ENCODE data around the gene FXYD3. TPM values are rescaled to one million over a fixed set of nuclear protein-coding genes. Genes with fewer than 3 reads are reported as not detected.
"Not testable (repeated sequence)": the region's sequence is repeated elsewhere in the genome, so short reads cannot be mapped to it uniquely, and the experiment has no call there.

Gene FXYD3
- total RNA-seq, 1 donor from 2014 or later, result not detected

GRCh38 chr19:35126624-35126959 is 11.0 kb downstream of the FXYD3 start:
- no peaks in the 10 kb centered on the region for H3K36me3 Mint-ChIP-seq (ENCODE audit: low read depth)
- no peak for DNase-seq (ENCODE audit: low spot score)
- no peak overlapping the region for H3K4me3 Mint-ChIP-seq
- H3K27me3 Mint-ChIP-seq (ENCODE audit: insufficient read depth), result peaks cover 3% of the 10 kb centered on the region
- no peaks in the 10 kb centered on the region for H3K9me3 Mint-ChIP-seq
- H3K27ac Mint-ChIP-seq, result no peak overlapping the region
- intact Hi-C loops (cut with micrococcal nuclease), result no loop called here
- peaks cover 13% of the 10 kb centered on the region for H3K4me1 Mint-ChIP-seq (ENCODE audit: low read depth)

- Mint-ChIP-seq H3K9me3 (no peaks in the 10 kb centered on the region), H3K4me1 (ENCODE audit: low read depth) (peaks cover 13% of the 10 kb centered on the region), H3K4me3 (no peak overlapping the region), H3K36me3 (ENCODE audit: low read depth) (no peaks in the 10 kb centered on the region), H3K27ac (no peak overlapping the region), H3K27me3 (ENCODE audit: insufficient read depth) (no peaks in the 10 kb centered on the region)
- intact Hi-C loops (cut with micrococcal nuclease), result no loop called here
- DNase-seq (ENCODE audit: low spot score), result no peak
Observed at GRCh38 chr19:35127871-35128270, 12.2 kb downstream of the FXYD3 start.

- H3K36me3 Mint-ChIP-seq (ENCODE audit: low read depth), result no peaks in the 10 kb centered on the region
- no peak overlapping the region for H3K4me3 Mint-ChIP-seq
- no peak for DNase-seq (ENCODE audit: low spot score)
- H3K27ac Mint-ChIP-seq, result no peak overlapping the region
- H3K9me3 Mint-ChIP-seq, result no peaks in the 10 kb centered on the region
- peaks cover 13% of the 10 kb centered on the region for H3K4me1 Mint-ChIP-seq (ENCODE audit: low read depth)
- no peaks in the 10 kb centered on the region for H3K27me3 Mint-ChIP-seq (ENCODE audit: insufficient read depth)
- intact Hi-C loops (cut with micrococcal nuclease), result no loop called here
Observed at GRCh38 chr19:35128398-35129057, 12.9 kb downstream of the FXYD3 start.

- H3K36me3 Mint-ChIP-seq (ENCODE audit: low read depth); H3K4me3 Mint-ChIP-seq; H3K4me1 Mint-ChIP-seq (ENCODE audit: low read depth); DNase-seq (ENCODE audit: low spot score); H3K9me3 Mint-ChIP-seq; H3K27ac Mint-ChIP-seq; H3K27me3 Mint-ChIP-seq (ENCODE audit: insufficient read depth); intact Hi-C loops (cut with micrococcal nuclease): not testable (repeated sequence)
Observed at GRCh38 chr19:35129724-35130274, 14.2 kb downstream of the FXYD3 start.

- no peak for DNase-seq (ENCODE audit: low spot score)
- H3K9me3 Mint-ChIP-seq, result no peaks in the 10 kb centered on the region
- no peaks in the 10 kb centered on the region for H3K36me3 Mint-ChIP-seq (ENCODE audit: low read depth)
- H3K27me3 Mint-ChIP-seq (ENCODE audit: insufficient read depth), result no peaks in the 10 kb centered on the region
- no peak overlapping the region for H3K4me3 Mint-ChIP-seq
- peaks cover 7% of the 10 kb centered on the region for H3K4me1 Mint-ChIP-seq (ENCODE audit: low read depth)
- intact Hi-C loops (cut with micrococcal nuclease), result no loop called here
- H3K27ac Mint-ChIP-seq, result no peak overlapping the region
Observed at GRCh38 chr19:35130761-35131720, 15.4 kb downstream of the FXYD3 start.

GRCh38 chr19:35132254-35132653 is 16.6 kb downstream of the FXYD3 start:
- no peak for DNase-seq (ENCODE audit: low spot score)
- Mint-ChIP-seq H3K27ac (no peak overlapping the region), H3K4me3 (no peak overlapping the region), H3K27me3 (ENCODE audit: insufficient read depth) (no peaks in the 10 kb centered on the region), H3K36me3 (ENCODE audit: low read depth) (no peaks in the 10 kb centered on the region), H3K9me3 (no peaks in the 10 kb centered on the region), H3K4me1 (ENCODE audit: low read depth) (peaks cover 7% of the 10 kb centered on the region)
- intact Hi-C loops (cut with micrococcal nuclease), result no loop called here

- H3K27me3 Mint-ChIP-seq (ENCODE audit: insufficient read depth), result peaks cover 3% of the 10 kb centered on the region
- no peak overlapping the region for H3K27ac Mint-ChIP-seq
- H3K9me3 Mint-ChIP-seq, result no peaks in the 10 kb centered on the region
- DNase-seq (ENCODE audit: low spot score), result no peak
- H3K36me3 Mint-ChIP-seq (ENCODE audit: low read depth), result no peaks in the 10 kb centered on the region
- peaks cover 7% of the 10 kb centered on the region for H3K4me1 Mint-ChIP-seq (ENCODE audit: low read depth)
- no peak overlapping the region for H3K4me3 Mint-ChIP-seq
- intact Hi-C loops (cut with micrococcal nuclease), result no loop called here
Observed at GRCh38 chr19:35133826-35134225, 18.2 kb downstream of the FXYD3 start.

- no peak for DNase-seq (ENCODE audit: low spot score)
- Mint-ChIP-seq H3K4me3 (no peak within 1 kb of the TSS), H3K27me3 (ENCODE audit: insufficient read depth) (peaks cover 3% of the 10 kb centered on the region), H3K4me1 (ENCODE audit: low read depth) (peaks cover 7% of the 10 kb centered on the region), H3K27ac (no peak within 1 kb of the TSS), H3K36me3 (ENCODE audit: low read depth) (no peaks in the 10 kb centered on the region), H3K9me3 (no peaks in the 10 kb centered on the region)
- intact Hi-C loops (cut with micrococcal nuclease), result loop anchor here (1.0 kb wide), 1 partner anchor 67 kb away; no protein-coding TSS in a partner anchor
Observed at GRCh38 chr19:35134601-35135242, 19.1 kb downstream of the FXYD3 start, which contains the start of gene LGI4. Gene LGI4, minus strand, starts transcription at chr19:35135059. Its CDS starts 379 bp downstream, at chr19:35134680.

- Mint-ChIP-seq H3K4me3 (no peak overlapping the region), H3K27ac (no peak overlapping the region), H3K27me3 (ENCODE audit: insufficient read depth) (peaks cover 3% of the 10 kb centered on the region), H3K36me3 (ENCODE audit: low read depth) (no peaks in the 10 kb centered on the region), H3K4me1 (ENCODE audit: low read depth) (peaks cover 8% of the 10 kb centered on the region), H3K9me3 (no peaks in the 10 kb centered on the region)
- DNase-seq (ENCODE audit: low spot score), result peak; percentile 50
- intact Hi-C loops (cut with micrococcal nuclease), result loop anchor here (1.0 kb wide), 1 partner anchor 68 kb away; no protein-coding TSS in a partner anchor
Observed at GRCh38 chr19:35135389-35135909, 19.8 kb downstream of the FXYD3 start.

- DNase-seq (ENCODE audit: low spot score), result no peak
- Mint-ChIP-seq H3K4me1 (ENCODE audit: low read depth) (peaks cover 16% of the 10 kb centered on the region), H3K36me3 (ENCODE audit: low read depth) (no peaks in the 10 kb centered on the region), H3K4me3 (no peak overlapping the region), H3K27ac (no peak overlapping the region), H3K27me3 (ENCODE audit: insufficient read depth) (peaks cover 4% of the 10 kb centered on the region), H3K9me3 (no peaks in the 10 kb centered on the region)
- intact Hi-C loops (cut with micrococcal nuclease), result no loop called here
Observed at GRCh38 chr19:35136231-35136630, 20.6 kb downstream of the FXYD3 start.

- peaks cover 4% of the 10 kb centered on the region for H3K27me3 Mint-ChIP-seq (ENCODE audit: insufficient read depth)
- peaks cover 24% of the 10 kb centered on the region for H3K4me1 Mint-ChIP-seq (ENCODE audit: low read depth)
- no peak overlapping the region for H3K4me3 Mint-ChIP-seq
- H3K9me3 Mint-ChIP-seq, result no peaks in the 10 kb centered on the region
- no peaks in the 10 kb centered on the region for H3K36me3 Mint-ChIP-seq (ENCODE audit: low read depth)
- no peak for DNase-seq (ENCODE audit: low spot score)
- intact Hi-C loops (cut with micrococcal nuclease), result no loop called here
- H3K27ac Mint-ChIP-seq, result no peak overlapping the region
Observed at GRCh38 chr19:35136977-35137702, 21.5 kb downstream of the FXYD3 start.

- Mint-ChIP-seq H3K9me3 (no peaks in the 10 kb centered on the region), H3K4me1 (ENCODE audit: low read depth) (peaks cover 25% of the 10 kb centered on the region), H3K36me3 (ENCODE audit: low read depth) (no peaks in the 10 kb centered on the region), H3K27ac (no peak within 1 kb of the TSS), H3K4me3 (no peak within 1 kb of the TSS), H3K27me3 (ENCODE audit: insufficient read depth) (peaks cover 4% of the 10 kb centered on the region)
- no peak for DNase-seq (ENCODE audit: low spot score)
- intact Hi-C loops (cut with micrococcal nuclease), result no loop called here
Observed at GRCh38 chr19:35138305-35138892, 22.8 kb downstream of the FXYD3 start, which contains the start of gene FXYD1. Gene FXYD1, plus strand, starts transcription at chr19:35138824. Its CDS starts 1,256 bp downstream, at chr19:35140080.
